Keratinocyte (primary cell): ENCODE results near the gene SCNN1G. TPM values are rescaled to one million over a fixed set of nuclear protein-coding genes. Genes with fewer than 3 reads are reported as not detected.

Experiments
- DNase-seq: peaks from one replicate; pipeline ENCODE4 v3.0.0-alpha.2; 2011; ENCODE audit warnings: low read depth, missing footprints, low spot score
- FAIRE-seq: peaks from 2 replicates; lab custom pipeline; 2011; peaks lifted over from hg19 to GRCh38; lab: Jason Lieb, UNC
- H2AFZ ChIP-seq: 2 replicates; pipeline ENCODE4 v1.6.0; 2012; ENCODE audit warnings: low read length, control low read depth, inconsistent platforms; ENCODE audit not compliant: control insufficient read depth
- H3K27ac ChIP-seq: 2 replicates; pipeline ENCODE4 v1.5.1; 2011; ENCODE audit warnings: low read length; ENCODE audit not compliant: control insufficient read depth, insufficient read depth
- H3K27me3 ChIP-seq: 3 replicates; pipeline ENCODE4 v1.6.0; 2011; ENCODE audit warnings: low read length; ENCODE audit not compliant: control insufficient read depth, insufficient read depth; ENCODE audit errors: extremely low read depth
- H3K36me3 ChIP-seq, 2 experiments: 2 replicates in 1 of 2; 3 replicates in 1 of 2; pipeline ENCODE4 v1.5.1; 2011; ENCODE audit warnings: low read length in 2 of 2, mild to moderate bottlenecking in 1 of 2; ENCODE audit not compliant: control insufficient read depth in 2 of 2, insufficient read depth in 2 of 2; ENCODE audit errors: extremely low read depth in 1 of 2
- H3K4me1 ChIP-seq: 3 replicates; pipeline ENCODE4 v1.5.1; 2011; ENCODE audit warnings: low read length; ENCODE audit not compliant: control insufficient read depth, insufficient read depth; ENCODE audit errors: extremely low read depth
- H3K4me2 ChIP-seq: 3 replicates; pipeline ENCODE4 v1.6.0; 2011; ENCODE audit warnings: low read depth, low read length; ENCODE audit not compliant: control insufficient read depth, insufficient read depth; ENCODE audit errors: extremely low read depth
- H3K4me3 ChIP-seq, 3 experiments: fragments of 200-600 bp in 1 of 3; sonication (generic) in 1 of 3; 2 replicates in 2 of 3; 3 replicates in 1 of 3; pipeline ENCODE4 v1.5.1; 2011 to 2016; ENCODE audit warnings: low read length in 3 of 3, mild to moderate bottlenecking in 3 of 3, control low read depth in 2 of 3, inconsistent platforms in 1 of 3, low read depth in 1 of 3, mixed read lengths in 1 of 3, mixed run types in 1 of 3, moderate library complexity in 1 of 3; ENCODE audit not compliant: control insufficient read depth in 2 of 3, insufficient read depth in 2 of 3; ENCODE audit errors: extremely low read depth in 1 of 3
- H3K79me2 ChIP-seq: 2 replicates; pipeline ENCODE4 v1.6.0; 2012; ENCODE audit warnings: low read length; ENCODE audit not compliant: control insufficient read depth, insufficient read depth
- H3K9ac ChIP-seq: 3 replicates; pipeline ENCODE4 v1.6.0; 2011; ENCODE audit warnings: low read length; ENCODE audit not compliant: control insufficient read depth, insufficient read depth; ENCODE audit errors: extremely low read depth
- H3K9me1 ChIP-seq: 3 replicates; pipeline ENCODE4 v1.6.0; 2011; ENCODE audit warnings: low read length; ENCODE audit not compliant: control insufficient read depth, insufficient read depth; ENCODE audit errors: extremely low read depth
- H3K9me3 ChIP-seq: 2 replicates; pipeline ENCODE4 v1.5.1; 2012; ENCODE audit warnings: low read depth, low read length; ENCODE audit not compliant: control insufficient read depth
- H4K20me1 ChIP-seq: 3 replicates; pipeline ENCODE4 v1.6.0; 2011; ENCODE audit warnings: low read length; ENCODE audit not compliant: control insufficient read depth, insufficient read depth; ENCODE audit errors: extremely low read depth
- CTCF ChIP-seq, 3 experiments: IDR thresholded peaks in 1 of 3; conservative IDR thresholded peaks in 1 of 3; optimal IDR thresholded peaks in 1 of 3; 2 replicates in 2 of 3; 3 replicates in 1 of 3; pipeline versions ENCODE3 to v1.5.1; 2011; ENCODE audit warnings: low read length in 3 of 3, mild to moderate bottlenecking in 3 of 3, moderate library complexity in 2 of 3, control low read depth in 1 of 3, inconsistent platforms in 1 of 3; ENCODE audit not compliant: insufficient read depth in 2 of 3; ENCODE audit errors: extremely low read depth in 1 of 3
- EZH2 ChIP-seq: IDR thresholded peaks from one replicate; pipeline ENCODE4 v1.6.1; 2012; ENCODE audit warnings: inconsistent platforms, mild to moderate bottlenecking, low read length, moderate library complexity
- dilution Hi-C: fragments of 300-500 bp; cut with MboI; formaldehyde crosslinking; loops from one replicate; pipeline ENCODE4 v1.7.0; 2020; ENCODE audit warnings: low sequenced_read_pairs; ENCODE audit not compliant: extremely low pct_ligation_motif_present
- polyA plus RNA-seq, 5 experiments: library from polyadenylated mRNA; depleted of rRNA in 3 of 5; stranded (reverse) in 3 of 5; stranded (forward) in 1 of 5; unstranded in 1 of 5; fragments of >200 nt; gene quantifications; 1 replicate in 1 of 5; 2 replicates in 3 of 5; 3 replicates in 1 of 5; pipeline versions ENCODE4 v1.2.1 to v1.2.3, GENCODE V29; 2011 to 2012; ENCODE audit warnings: missing spikeins in 2 of 5, low read depth in 1 of 5, low replicate concordance in 1 of 5

Gene SCNN1G
- polyA plus RNA-seq, 1 donor (not counting 4 experiments of a cell fraction or from before 2014, with no cell fraction given), result 0.25 TPM

GRCh38 chr16:23175651-23176050, 6.9 kb upstream of the SCNN1G start:
- Histone ChIP-seq H3K9ac (no peak overlapping the region), H3K9me1 (no peaks in the 10 kb centered on the region), H3K36me3 (no peaks in the 10 kb centered on the region), H3K27me3 (no peaks in the 10 kb centered on the region), H3K4me2 (no peak overlapping the region), H2AFZ (no peak overlapping the region), H3K4me1 (peaks cover 7% of the 10 kb centered on the region), H3K27ac (no peak overlapping the region), H3K79me2 (no peaks in the 10 kb centered on the region), H3K9me3 (no peaks in the 10 kb centered on the region), H3K4me3 (no peak overlapping the region), H4K20me1 (no peaks in the 10 kb centered on the region)
- no peak for TF ChIP-seq CTCF (optimal IDR thresholded peaks at IDR 0.05 in 1 of 3, IDR thresholded peaks at IDR 0.05 in 1 of 3, conservative IDR thresholded peaks at IDR 0.05 in 1 of 3; ENCODE audit: extremely low read depth in 1 of 3, insufficient read depth in 2 of 3, low read length in 3 of 3)
- FAIRE-seq, result no peak
- dilution Hi-C loops, result no loop called here
- no peak for DNase-seq

- Histone ChIP-seq H3K9me1 (no peaks in the 10 kb centered on the region), H3K4me3 (no peak overlapping the region), H3K9me3 (no peaks in the 10 kb centered on the region), H3K27me3 (peaks cover 39% of the 10 kb centered on the region), H3K36me3 (no peaks in the 10 kb centered on the region), H3K4me1 (peaks cover 11% of the 10 kb centered on the region), H4K20me1 (no peaks in the 10 kb centered on the region), H2AFZ (no peak overlapping the region), H3K9ac (no peak overlapping the region), H3K4me2 (no peak overlapping the region), H3K79me2 (no peaks in the 10 kb centered on the region), H3K27ac (no peak overlapping the region)
- FAIRE-seq, result no peak
- no peak for DNase-seq
- no peak for TF ChIP-seq CTCF (optimal IDR thresholded peaks at IDR 0.05 in 1 of 3, IDR thresholded peaks at IDR 0.05 in 1 of 3, conservative IDR thresholded peaks at IDR 0.05 in 1 of 3; ENCODE audit: extremely low read depth in 1 of 3, insufficient read depth in 2 of 3, low read length in 3 of 3)
- TF ChIP-seq EZH2, result no peak
- dilution Hi-C loops, result no loop called here
These were observed 1.0 kb upstream of the SCNN1G start for GRCh38 chr16:23181506-23181905.
